Cardiac ventricle fibroblast (primary cell): ENCODE results near the gene PRAMEF9. TPM values are rescaled to one million over a fixed set of nuclear protein-coding genes. Genes with fewer than 3 reads are reported as not detected.

ENCODE experiments used
- total RNA-seq: library from RNA; depleted of rRNA; stranded (reverse); fragments of >200 nt; gene quantifications from 2 replicates; pipeline ENCODE4 v1.2.3, GENCODE V29; 2015

The PRAMEF9 gene
- total RNA-seq, result not detected in 2 replicates

DNA sequence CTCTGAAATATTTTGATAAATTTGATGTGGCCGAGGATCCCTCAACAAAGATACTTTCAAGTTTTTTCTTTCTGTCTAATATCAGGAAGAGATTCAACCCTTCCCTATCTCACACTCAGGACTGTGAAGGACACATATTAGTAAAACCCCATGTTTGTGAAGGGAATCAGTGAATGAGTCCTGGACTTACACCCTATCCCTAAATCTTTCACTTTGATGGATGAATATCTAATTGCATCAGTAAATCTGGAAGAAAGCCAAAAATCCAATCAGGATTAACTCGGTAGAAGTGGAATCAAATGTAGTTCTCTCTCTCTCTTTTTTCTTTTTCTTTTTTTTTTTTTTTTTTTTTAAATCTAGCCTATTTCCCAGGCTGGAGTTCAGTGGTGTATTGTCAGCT, at the start of gene PRAMEF9:
PRAMEF9 (plus strand) TSS at position 301 of the 400 bp plus-strand sequence. CDS start 3,433 bp downstream, outside the sequence.

GRCh38 chr1:13155909-13156308, 15.7 kb upstream of the PRAMEF9 start, which contains the start of gene PRAMEF26:
Gene PRAMEF26, minus strand, starts transcription at chr1:13156009. Its CDS starts 2,914 bp downstream, at chr1:13153095.

GRCh38 chr1:13165531-13165930, 6.1 kb upstream of the PRAMEF9 start, which contains the start of gene HNRNPCL4:
Gene HNRNPCL4, minus strand, starts transcription at chr1:13165631. Its CDS starts 164 bp downstream, at chr1:13165467.

DNA sequence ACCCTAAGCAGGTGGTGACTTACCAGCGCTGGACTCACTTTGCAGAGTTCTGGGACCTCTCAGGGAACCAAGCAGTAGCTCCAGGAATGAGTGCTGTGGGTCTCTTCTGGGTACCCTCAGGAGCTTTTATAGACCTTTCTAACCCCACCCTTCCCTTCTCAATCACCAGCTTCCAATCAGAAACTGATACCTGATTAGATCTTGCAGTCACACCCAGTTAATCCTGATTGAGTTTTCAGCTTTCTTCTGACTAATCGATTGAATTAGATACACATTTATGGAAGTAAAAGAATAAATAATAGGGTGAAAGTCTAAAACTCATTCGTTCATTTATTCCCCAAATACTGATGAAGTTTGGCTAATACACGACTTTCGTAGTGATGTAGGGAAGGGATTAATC, 29.7 kb downstream of the PRAMEF9 start, which contains the start of gene PRAMEF13:
PRAMEF13 (minus strand) TSS at position 101 of the 400 bp plus-strand sequence. CDS start 1,820 bp downstream, outside the sequence.

DNA sequence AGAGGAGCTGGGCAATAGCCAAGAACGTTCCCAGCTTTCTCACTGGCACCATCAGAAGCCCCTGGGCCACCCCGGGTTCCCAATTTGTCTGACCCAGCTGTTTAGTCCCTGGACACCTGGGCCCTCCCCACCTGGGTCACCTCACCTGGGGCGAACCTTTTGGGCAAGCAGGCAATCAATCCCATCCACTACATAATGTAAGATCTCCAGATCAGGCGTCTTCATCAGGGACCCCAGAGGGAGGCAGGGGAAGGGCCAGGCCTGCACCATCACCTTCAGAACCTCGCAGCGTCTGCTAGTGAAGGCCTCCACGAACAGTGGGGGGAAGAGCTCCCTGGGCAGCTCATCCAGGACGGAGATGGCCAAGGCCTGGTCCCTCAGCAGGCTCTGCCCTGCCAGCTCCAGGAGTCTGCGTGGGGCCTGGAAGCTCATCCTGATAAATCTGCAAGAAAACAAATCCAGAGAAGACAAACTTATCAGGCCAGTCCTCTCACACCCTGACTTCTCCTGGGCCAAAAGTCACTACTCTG, 54.1 kb downstream of the PRAMEF9 start, which contains the start of gene PRAMEF18:
PRAMEF18 (minus strand) TSS at position 480 of the 530 bp plus-strand sequence; CDS start at position 432, 48 bp downstream.

Other genes starting within 250 kb of the PRAMEF9 start
- not detected in 2 replicates for gene PRAMEF6, start 224.3 kb upstream of the PRAMEF9 start, total RNA-seq
- gene PRAMEF27, start 115.3 kb upstream of the PRAMEF9 start, total RNA-seq, result not detected in 2 replicates
- not detected in 2 replicates for gene HNRNPCL3, start 111.1 kb upstream of the PRAMEF9 start, total RNA-seq
- gene PRAMEF25, start 101.1 kb upstream of the PRAMEF9 start, total RNA-seq, result not detected in 2 replicates
- gene HNRNPCL2, start 55.0 kb upstream of the PRAMEF9 start, total RNA-seq, result not detected in 2 replicates
- not detected in 2 replicates for gene PRAMEF26, start 15.8 kb upstream of the PRAMEF9 start, total RNA-seq
- gene HNRNPCL4, start 6.2 kb upstream of the PRAMEF9 start, total RNA-seq, result not detected in 2 replicates
- gene PRAMEF13, start 29.6 kb downstream of the PRAMEF9 start, total RNA-seq, result not detected in 2 replicates
- gene PRAMEF18, start 54.3 kb downstream of the PRAMEF9 start, total RNA-seq, result not detected in 2 replicates
- not detected in 2 replicates for gene PRAMEF5, start 82.3 kb downstream of the PRAMEF9 start, total RNA-seq
- not detected in 2 replicates for gene PRAMEF8, start 113.3 kb downstream of the PRAMEF9 start, total RNA-seq
- not detected in 2 replicates for gene PRAMEF33, start 131.7 kb downstream of the PRAMEF9 start, total RNA-seq
- gene PRAMEF15, start 143.7 kb downstream of the PRAMEF9 start, total RNA-seq, result not detected in 2 replicates
- not detected in 2 replicates for gene PRAMEF14, start 175.3 kb downstream of the PRAMEF9 start, total RNA-seq
- gene PRAMEF19, start 200.1 kb downstream of the PRAMEF9 start, total RNA-seq, result not detected in 2 replicates
- gene PRAMEF17, start 217.8 kb downstream of the PRAMEF9 start, total RNA-seq, result not detected in 2 replicates
- gene PRAMEF20, start 238.6 kb downstream of the PRAMEF9 start, total RNA-seq, result not detected in 2 replicates